Astrocyte (in vitro differentiated cells and primary cell): ENCODE data around the gene LEFTY2.

Experiments
- CTCF ChIP-seq: IDR thresholded peaks from 2 replicates; pipeline ENCODE4 v1.5.1; 2011; ENCODE audit warnings: low read depth, mild to moderate bottlenecking, inconsistent platforms, low read length, moderate library complexity; ENCODE audit not compliant: insufficient read depth
- EZH2 ChIP-seq: IDR thresholded peaks from 2 replicates; pipeline ENCODE4 v1.6.1; 2012; ENCODE audit warnings: mild to moderate bottlenecking, low read length, inconsistent platforms; ENCODE audit not compliant: insufficient read depth

DNA sequence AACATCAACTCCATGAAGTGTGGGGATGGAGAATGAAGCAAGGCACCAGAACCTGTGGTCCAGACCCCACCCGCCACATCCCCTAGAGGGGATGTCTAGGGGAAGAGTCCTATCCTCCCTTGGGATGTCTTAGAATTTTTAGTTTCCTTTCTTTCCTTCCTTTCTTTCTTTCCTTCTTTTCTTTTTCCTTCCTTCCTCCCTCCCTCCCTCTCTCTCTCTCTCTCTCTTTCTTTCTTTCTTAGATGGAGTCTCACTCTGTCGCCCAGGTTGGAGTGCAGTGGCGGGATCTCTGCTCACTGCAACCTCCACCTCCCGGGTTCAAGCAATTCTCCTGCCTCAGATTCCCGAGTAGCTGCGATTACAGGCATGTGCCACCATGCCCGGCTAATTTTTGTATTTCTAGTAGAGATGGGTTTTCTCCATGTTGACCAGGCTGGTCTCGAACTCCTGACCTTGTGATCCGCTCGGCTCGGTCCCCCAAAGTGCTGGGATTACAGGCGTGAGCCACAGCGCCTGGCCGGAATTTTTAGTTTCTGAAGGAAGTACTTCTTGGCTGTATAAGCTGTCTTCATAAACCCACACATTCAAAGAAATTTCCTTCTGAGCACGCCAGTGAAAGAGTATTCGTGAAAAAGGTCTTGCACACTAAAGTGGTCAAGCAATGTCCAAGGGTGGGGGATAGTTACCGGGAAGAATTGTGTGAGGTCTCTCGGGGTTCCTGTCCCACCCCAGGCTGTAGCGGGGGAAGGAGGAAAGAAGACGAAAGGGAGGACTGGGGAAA lies 20.8 kb upstream of the LEFTY2 start:
- TF ChIP-seq EZH2: no peak
- TF ChIP-seq CTCF: no peak
